MM.1S (cell line): ENCODE measurements around the gene RSPH1.

Experiments
- DNase-seq: peaks from one replicate; pipeline ENCODE4 v3.0.0-alpha.2; 2015
- H2AFZ ChIP-seq: fragments of 300-600 bp; sonication (generic); 2 replicates; pipeline ENCODE4 v1.6.0; 2016; ENCODE audit warnings: antibody characterized with exemption, low read length
- H3F3A ChIP-seq: fragments of 300-600 bp; sonication (generic); 2 replicates; pipeline ENCODE4 v1.6.1; 2016; ENCODE audit warnings: mild to moderate bottlenecking, antibody characterized with exemption, low read length, moderate library complexity, mixed read lengths; ENCODE audit not compliant: insufficient read depth
- H3K27ac ChIP-seq: fragments of 300-600 bp; sonication (generic); 2 replicates; pipeline ENCODE4 v1.5.1; 2016; ENCODE audit warnings: mild to moderate bottlenecking, low read length
- H3K27me3 ChIP-seq: fragments of 300-600 bp; sonication (generic); replicated peaks from 2 replicates; pipeline ENCODE4 v1.6.0; 2016; ENCODE audit warnings: low read length; ENCODE audit not compliant: insufficient read depth
- H3K36me3 ChIP-seq: fragments of 300-600 bp; sonication (generic); replicated peaks from 2 replicates; pipeline ENCODE4 v1.6.1; 2016; ENCODE audit warnings: mild to moderate bottlenecking, low read length, mixed read lengths; ENCODE audit not compliant: insufficient read depth
- H3K4me1 ChIP-seq: fragments of 300-600 bp; sonication (generic); 2 replicates; pipeline ENCODE4 v1.6.1; 2016; ENCODE audit warnings: low read length, mixed read lengths
- H3K4me2 ChIP-seq: fragments of 300-600 bp; sonication (generic); 2 replicates; pipeline ENCODE4 v1.6.0; 2016; ENCODE audit warnings: low read depth, low read length
- H3K4me3 ChIP-seq: fragments of 300-600 bp; sonication (generic); 2 replicates; pipeline ENCODE4 v1.5.1; 2016; ENCODE audit warnings: low read length, mixed read lengths
- H3K79me2 ChIP-seq: fragments of 300-600 bp; sonication (generic); 2 replicates; pipeline ENCODE4 v1.6.1; 2016; ENCODE audit warnings: mixed run types, low read length, mixed read lengths
- H3K9ac ChIP-seq: fragments of 300-600 bp; sonication (generic); 2 replicates; pipeline ENCODE4 v1.6.1; 2016; ENCODE audit warnings: low read length, mixed read lengths
- H3K9me2 ChIP-seq: fragments of 300-600 bp; sonication (generic); replicated peaks from 2 replicates; pipeline ENCODE4 v1.6.1; 2016; ENCODE audit warnings: mild to moderate bottlenecking, low read length, mixed read lengths; ENCODE audit not compliant: insufficient read depth
- H3K9me3 ChIP-seq: fragments of 300-600 bp; sonication (generic); replicated peaks from 2 replicates; pipeline ENCODE4 v1.6.1; 2016; ENCODE audit warnings: mild to moderate bottlenecking, low read length, mixed read lengths; ENCODE audit not compliant: insufficient read depth
- H4K20me1 ChIP-seq: fragments of 300-600 bp; sonication (generic); 2 replicates; pipeline ENCODE4 v1.6.1; 2016; ENCODE audit warnings: mild to moderate bottlenecking, low read length, moderate library complexity, mixed read lengths; ENCODE audit not compliant: insufficient read depth
- EZH2 ChIP-seq: fragments of 300-600 bp; sonication (generic); optimal IDR thresholded peaks from 2 replicates; pipeline ENCODE3; 2017; ENCODE audit warnings: low read depth, mild to moderate bottlenecking, antibody characterized with exemption, low read length, mixed read lengths
- EZH2phosphoT487 ChIP-seq: fragments of 300-600 bp; sonication (generic); IDR thresholded peaks from 2 replicates; pipeline ENCODE4 v1.6.1; 2018; ENCODE audit warnings: antibody characterized with exemption, low read length
- TF ChIP-seq, protein P1 (sequence below): fragments of 300-600 bp; sonication (generic); IDR thresholded peaks from 2 replicates; pipeline ENCODE4 v1.5.1; 2016; ENCODE audit warnings: antibody characterized with exemption, low read length, mixed read lengths

Gene RSPH1

DNA sequence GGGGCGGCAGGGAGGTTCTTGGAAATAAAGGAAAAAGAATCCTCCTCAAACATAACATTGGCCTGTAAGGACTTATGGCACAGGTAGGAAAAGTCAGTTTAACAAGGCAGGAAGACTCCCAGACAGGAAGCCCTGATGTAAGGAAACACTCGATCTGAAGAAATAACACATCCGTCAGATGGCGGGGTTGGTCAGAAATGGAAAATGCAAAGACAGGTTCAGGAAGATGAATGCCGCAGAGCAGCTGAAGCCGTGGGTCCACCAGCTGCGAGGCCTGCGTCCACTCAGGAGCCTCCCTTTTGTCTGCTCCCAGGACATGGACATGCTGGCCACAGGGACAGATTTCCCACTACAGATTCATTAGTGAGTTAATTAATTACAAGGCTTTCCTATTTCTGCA lies 3.8 kb downstream of the RSPH1 start:
- Histone ChIP-seq H2AFZ (no peak overlapping the region), H3K9me2 (no peaks in the 10 kb centered on the region), H3K36me3 (no peaks in the 10 kb centered on the region), H4K20me1 (no peaks in the 10 kb centered on the region), H3K27me3 (peaks cover 60% of the 10 kb centered on the region), H3F3A (peaks cover 6% of the 10 kb centered on the region; the same call in 1 of the 2 replicates), H3K9ac (no peak overlapping the region), H3K4me3 (no peak overlapping the region), H3K79me2 (no peaks in the 10 kb centered on the region), H3K9me3 (no peaks in the 10 kb centered on the region), H3K4me1 (peaks cover 12% of the 10 kb centered on the region), H3K4me2 (no peak overlapping the region), H3K27ac (no peak overlapping the region)
- TF ChIP-seq EZH2: no peak
- no peak for TF ChIP-seq EZH2phosphoT487
- TF ChIP-seq, protein P1, sequence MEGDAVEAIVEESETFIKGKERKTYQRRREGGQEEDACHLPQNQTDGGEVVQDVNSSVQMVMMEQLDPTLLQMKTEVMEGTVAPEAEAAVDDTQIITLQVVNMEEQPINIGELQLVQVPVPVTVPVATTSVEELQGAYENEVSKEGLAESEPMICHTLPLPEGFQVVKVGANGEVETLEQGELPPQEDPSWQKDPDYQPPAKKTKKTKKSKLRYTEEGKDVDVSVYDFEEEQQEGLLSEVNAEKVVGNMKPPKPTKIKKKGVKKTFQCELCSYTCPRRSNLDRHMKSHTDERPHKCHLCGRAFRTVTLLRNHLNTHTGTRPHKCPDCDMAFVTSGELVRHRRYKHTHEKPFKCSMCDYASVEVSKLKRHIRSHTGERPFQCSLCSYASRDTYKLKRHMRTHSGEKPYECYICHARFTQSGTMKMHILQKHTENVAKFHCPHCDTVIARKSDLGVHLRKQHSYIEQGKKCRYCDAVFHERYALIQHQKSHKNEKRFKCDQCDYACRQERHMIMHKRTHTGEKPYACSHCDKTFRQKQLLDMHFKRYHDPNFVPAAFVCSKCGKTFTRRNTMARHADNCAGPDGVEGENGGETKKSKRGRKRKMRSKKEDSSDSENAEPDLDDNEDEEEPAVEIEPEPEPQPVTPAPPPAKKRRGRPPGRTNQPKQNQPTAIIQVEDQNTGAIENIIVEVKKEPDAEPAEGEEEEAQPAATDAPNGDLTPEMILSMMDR: no peak
- no peak for DNase-seq

DNA sequence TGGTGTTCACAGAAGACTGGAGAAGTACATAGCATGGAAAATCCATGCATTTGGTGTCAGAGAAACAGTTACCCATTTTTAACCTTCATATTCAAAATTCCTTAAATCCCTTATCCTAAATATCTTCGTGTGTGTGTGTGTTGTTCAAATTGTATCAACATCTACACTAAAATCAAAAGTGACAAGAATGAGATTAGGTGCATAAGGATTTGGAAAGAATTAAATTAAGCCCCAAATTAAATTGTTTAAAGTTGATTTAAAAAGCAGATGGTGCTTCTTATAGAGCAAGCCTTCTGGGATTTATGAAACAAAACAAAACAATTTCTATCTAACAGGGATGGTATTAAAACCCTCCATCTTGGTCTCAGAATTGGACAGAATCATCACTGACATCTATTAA lies 4.7 kb downstream of the RSPH1 start:
- no peaks in the 10 kb centered on the region for H3K79me2 ChIP-seq
- peaks cover 66% of the 10 kb centered on the region for H3K27me3 ChIP-seq
- TF ChIP-seq EZH2phosphoT487 (no peak), EZH2 (no peak)
- TF ChIP-seq, protein P1: no peak
- H3K36me3 ChIP-seq: no peaks in the 10 kb centered on the region
- no peak overlapping the region for H3K4me3 ChIP-seq
- no peaks in the 10 kb centered on the region for H4K20me1 ChIP-seq
- H3K9ac ChIP-seq: no peak overlapping the region
- no peak overlapping the region for H3K27ac ChIP-seq
- H2AFZ ChIP-seq: no peak overlapping the region
- no peaks in the 10 kb centered on the region for H3K9me3 ChIP-seq
- peaks cover 7% of the 10 kb centered on the region for H3K4me1 ChIP-seq
- H3K4me2 ChIP-seq: no peak overlapping the region
- DNase-seq: no peak
- no peaks in the 10 kb centered on the region for H3K9me2 ChIP-seq
- H3F3A ChIP-seq: peaks cover 6% of the 10 kb centered on the region; the same call in 1 of the 2 replicates

DNA sequence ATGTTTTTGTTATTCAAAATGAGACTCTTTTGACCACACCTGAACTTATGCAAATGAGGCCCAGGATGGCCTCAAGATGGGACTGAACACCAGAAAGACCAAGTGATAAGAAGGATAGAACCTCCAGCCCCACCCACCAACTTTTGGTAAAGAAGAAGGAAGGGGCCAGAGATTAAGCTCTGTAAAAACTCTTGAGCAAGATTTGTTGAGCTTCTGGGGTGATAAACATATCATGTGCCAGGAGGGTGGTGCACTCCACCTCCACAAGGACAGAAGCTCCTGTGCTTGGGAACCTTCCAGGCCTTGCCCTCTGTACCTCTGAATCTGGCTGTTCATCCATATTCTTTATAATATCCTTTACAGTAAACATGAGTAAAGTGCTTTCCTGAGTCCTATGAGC lies 5.3 kb downstream of the RSPH1 start:
- Histone ChIP-seq H3K27ac (no peak overlapping the region), H3K4me2 (no peak overlapping the region), H3K36me3 (no peaks in the 10 kb centered on the region), H3K4me1 (peaks cover 7% of the 10 kb centered on the region), H2AFZ (no peak overlapping the region), H3K9me2 (no peaks in the 10 kb centered on the region), H3K9me3 (no peaks in the 10 kb centered on the region), H3K27me3 (peaks cover 72% of the 10 kb centered on the region), H3K9ac (no peak overlapping the region), H3K4me3 (no peak overlapping the region), H3K79me2 (no peaks in the 10 kb centered on the region), H3F3A (peaks cover 4% of the 10 kb centered on the region; the same call in 1 of the 2 replicates), H4K20me1 (no peaks in the 10 kb centered on the region)
- no peak for DNase-seq
- TF ChIP-seq EZH2phosphoT487 (no peak), EZH2 (no peak)
- TF ChIP-seq, protein P1: no peak
